ENCODE measurements around the gene BRCA1.

DNA sequence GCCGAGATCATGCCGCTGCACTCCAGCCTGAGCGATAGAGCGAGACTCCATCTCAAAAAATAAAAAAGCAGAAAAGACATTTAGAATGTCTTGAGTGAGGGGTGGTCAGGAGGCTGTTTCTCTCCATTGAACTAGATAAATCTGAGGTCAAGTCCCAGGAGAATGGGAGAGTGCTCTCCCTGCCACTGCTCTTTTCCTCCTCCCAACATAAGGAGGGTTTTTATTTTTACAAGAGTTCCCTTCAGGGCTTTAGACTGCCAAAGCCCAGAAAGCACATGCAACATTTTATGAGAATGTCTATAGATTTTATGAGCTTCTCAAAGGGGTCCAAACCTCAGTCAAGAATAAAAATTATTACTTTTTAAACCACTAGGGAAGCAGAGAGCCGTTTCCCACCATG lies 98.6 kb downstream of the BRCA1 start:
- TF ChIP-seq, protein P1, sequence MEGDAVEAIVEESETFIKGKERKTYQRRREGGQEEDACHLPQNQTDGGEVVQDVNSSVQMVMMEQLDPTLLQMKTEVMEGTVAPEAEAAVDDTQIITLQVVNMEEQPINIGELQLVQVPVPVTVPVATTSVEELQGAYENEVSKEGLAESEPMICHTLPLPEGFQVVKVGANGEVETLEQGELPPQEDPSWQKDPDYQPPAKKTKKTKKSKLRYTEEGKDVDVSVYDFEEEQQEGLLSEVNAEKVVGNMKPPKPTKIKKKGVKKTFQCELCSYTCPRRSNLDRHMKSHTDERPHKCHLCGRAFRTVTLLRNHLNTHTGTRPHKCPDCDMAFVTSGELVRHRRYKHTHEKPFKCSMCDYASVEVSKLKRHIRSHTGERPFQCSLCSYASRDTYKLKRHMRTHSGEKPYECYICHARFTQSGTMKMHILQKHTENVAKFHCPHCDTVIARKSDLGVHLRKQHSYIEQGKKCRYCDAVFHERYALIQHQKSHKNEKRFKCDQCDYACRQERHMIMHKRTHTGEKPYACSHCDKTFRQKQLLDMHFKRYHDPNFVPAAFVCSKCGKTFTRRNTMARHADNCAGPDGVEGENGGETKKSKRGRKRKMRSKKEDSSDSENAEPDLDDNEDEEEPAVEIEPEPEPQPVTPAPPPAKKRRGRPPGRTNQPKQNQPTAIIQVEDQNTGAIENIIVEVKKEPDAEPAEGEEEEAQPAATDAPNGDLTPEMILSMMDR (IDR thresholded peaks at IDR 0.05 in 2 of 3, conservative IDR thresholded peaks at IDR 0.05 in 1 of 3; ENCODE audit: borderline replicate concordance in 1 of 3, insufficient read depth in 1 of 3, low read depth in 2 of 3, low read length in 2 of 3) = no peak
- TF ChIP-seq POLR2A (IDR thresholded peaks at IDR 0.05; ENCODE audit: borderline replicate concordance, extremely low read depth, insufficient read depth, insufficient read length) (no peak), SP1 (IDR thresholded peaks at IDR 0.05; ENCODE audit: low read depth) (no peak), JUND (IDR thresholded peaks at IDR 0.05) (no peak), POLR2AphosphoS5 (IDR thresholded peaks at IDR 0.05; ENCODE audit: low read depth, low read length) (no peak), SIN3A (IDR thresholded peaks at IDR 0.05; ENCODE audit: low read depth) (no peak), EGR1 (IDR thresholded peaks at IDR 0.05; ENCODE audit: low read depth) (no peak)
- TF ChIP-seq, protein P2, sequence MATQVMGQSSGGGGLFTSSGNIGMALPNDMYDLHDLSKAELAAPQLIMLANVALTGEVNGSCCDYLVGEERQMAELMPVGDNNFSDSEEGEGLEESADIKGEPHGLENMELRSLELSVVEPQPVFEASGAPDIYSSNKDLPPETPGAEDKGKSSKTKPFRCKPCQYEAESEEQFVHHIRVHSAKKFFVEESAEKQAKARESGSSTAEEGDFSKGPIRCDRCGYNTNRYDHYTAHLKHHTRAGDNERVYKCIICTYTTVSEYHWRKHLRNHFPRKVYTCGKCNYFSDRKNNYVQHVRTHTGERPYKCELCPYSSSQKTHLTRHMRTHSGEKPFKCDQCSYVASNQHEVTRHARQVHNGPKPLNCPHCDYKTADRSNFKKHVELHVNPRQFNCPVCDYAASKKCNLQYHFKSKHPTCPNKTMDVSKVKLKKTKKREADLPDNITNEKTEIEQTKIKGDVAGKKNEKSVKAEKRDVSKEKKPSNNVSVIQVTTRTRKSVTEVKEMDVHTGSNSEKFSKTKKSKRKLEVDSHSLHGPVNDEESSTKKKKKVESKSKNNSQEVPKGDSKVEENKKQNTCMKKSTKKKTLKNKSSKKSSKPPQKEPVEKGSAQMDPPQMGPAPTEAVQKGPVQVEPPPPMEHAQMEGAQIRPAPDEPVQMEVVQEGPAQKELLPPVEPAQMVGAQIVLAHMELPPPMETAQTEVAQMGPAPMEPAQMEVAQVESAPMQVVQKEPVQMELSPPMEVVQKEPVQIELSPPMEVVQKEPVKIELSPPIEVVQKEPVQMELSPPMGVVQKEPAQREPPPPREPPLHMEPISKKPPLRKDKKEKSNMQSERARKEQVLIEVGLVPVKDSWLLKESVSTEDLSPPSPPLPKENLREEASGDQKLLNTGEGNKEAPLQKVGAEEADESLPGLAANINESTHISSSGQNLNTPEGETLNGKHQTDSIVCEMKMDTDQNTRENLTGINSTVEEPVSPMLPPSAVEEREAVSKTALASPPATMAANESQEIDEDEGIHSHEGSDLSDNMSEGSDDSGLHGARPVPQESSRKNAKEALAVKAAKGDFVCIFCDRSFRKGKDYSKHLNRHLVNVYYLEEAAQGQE (IDR thresholded peaks at IDR 0.05; ENCODE audit: low read depth) = no peak
